SH-SY5Y (cell line): ENCODE data around the gene ZNF408.

Source experiments
- GATA2 ChIP-seq: IDR thresholded peaks from 2 replicates; pipeline ENCODE4 v1.6.1; 2011; ENCODE audit warnings: mild to moderate bottlenecking, low read depth, low read length
- GATA3 ChIP-seq: IDR thresholded peaks from 2 replicates; pipeline ENCODE4 v1.6.1; 2011; ENCODE audit warnings: low read depth, mild to moderate bottlenecking, low read length, moderate library complexity

DNA sequence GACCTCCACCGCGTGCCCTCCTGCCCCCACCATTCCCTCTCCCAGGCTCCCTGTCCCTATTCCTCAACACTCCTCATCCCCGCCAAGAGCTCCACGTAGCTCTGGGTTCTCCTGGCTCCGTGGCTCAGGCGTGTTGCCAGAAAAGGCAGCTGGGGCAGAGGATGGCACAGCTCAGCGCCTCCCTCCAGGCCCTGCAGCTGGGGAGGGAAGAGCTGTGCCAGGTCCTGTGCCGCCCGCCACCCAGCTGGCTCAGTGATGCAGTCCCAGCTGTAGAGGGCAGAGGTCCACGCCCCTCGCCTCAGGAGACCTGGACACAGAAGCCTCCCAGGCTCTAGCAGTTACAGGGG lies 4.6 kb upstream of the ZNF408 start:
- no peak for TF ChIP-seq GATA3
- no peak for TF ChIP-seq GATA2
